SW 1271 (cell line): ENCODE data around the gene LLGL1.

Experiments used
- DNase-seq, 2 experiments: peaks; one replicate each; lab custom pipeline; 2025; lab: John Stamatoyannopoulos, UW

Gene LLGL1

DNA sequence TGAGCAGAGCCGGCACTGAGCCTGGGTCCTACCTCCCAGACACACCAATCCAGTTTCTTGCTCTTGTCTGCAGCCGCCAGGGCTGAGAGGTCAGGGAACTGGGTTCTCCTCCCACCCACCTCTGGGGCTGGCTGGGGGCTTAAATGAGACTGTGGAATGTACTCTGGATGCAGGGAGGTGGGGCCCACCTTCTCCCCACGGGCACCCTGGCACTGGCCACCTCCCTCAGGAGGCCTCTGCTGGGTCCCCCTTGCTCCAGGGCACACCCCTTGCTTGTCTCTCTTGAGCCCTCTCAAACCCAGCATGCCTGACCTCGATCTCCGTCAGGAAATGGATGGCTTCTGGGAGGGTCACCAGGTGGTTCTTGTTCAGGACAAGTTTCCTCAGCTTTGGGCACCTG, 26.7 kb downstream of the LLGL1 start:
- DNase-seq: no peak

DNA sequence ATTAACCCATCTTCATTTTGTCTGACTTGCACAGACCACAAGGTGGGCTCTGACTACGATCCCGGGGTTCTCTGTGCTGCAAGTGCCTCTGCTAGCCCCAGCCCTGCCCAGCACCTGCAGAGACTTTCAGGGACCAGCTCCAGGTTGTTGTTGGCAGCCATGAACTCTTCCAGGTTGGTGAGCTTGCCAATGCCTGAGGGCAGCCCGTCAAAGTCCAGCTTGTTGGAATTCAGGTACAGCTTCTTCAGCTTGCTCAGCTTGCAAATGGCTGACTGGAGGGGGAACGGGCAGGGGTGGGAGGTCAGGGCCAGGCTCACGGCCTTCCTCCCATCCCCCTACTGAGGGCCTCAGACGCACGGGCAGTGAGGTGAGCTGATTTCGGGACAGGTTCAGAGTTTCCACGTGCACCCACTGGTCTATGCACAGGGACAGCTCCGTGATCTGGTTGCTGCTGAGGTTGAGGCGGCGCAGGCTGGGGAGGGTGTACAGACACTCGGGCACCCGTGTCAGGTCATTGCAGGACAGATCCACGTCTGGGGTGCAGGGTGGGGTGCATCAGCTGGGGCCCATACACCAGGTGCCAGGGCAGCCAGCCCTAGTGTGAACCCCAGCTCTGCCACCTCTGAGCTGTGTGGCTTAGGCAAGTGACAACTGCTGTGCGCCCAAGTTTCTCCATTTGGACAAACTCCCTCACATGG, 27.9 kb downstream of the LLGL1 start:
- no peak for DNase-seq

DNA sequence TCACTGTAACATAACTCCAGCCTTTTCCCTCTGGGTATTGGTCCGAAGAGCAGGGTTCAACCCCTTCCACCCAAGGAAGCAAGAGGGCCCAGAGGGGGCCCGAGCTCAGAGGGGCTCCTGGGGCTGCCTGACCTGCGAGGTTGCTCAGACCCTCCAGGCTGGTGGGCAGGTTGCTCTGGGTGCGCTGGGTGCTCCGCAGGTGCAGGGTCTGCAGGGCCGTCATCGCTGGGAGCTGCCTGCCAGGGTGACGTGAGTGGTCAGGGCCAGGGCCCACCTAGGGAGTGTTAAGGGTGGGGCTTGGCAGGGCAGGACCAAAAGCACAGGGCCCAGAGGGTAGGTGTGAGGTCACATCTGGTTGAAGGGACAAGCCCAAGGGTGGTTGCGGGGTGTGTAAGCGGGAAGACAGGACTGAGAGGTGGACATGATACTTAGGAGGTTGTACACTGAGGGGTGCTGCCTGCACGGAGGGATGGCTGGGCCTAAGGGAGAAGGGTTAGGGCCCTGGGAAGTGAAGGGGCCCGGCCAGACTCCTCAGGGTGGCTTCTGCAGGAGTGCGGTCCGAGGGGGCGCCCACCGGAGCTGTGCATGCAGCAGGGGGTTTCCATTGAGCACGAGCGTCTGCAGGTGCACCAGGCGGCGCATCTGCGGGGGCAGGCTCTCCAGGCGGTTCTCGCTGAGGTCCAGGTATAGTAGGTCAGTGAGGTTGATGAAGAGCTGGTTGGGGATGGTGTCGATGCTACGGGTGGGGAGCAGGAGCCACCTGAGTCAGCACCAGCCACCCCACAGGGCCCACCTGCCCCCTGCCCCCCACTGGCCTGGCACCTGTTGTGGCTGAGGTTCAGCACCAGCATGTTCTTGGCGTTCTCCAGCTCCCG, 28.7 kb downstream of the LLGL1 start:
- DNase-seq: no peak

DNA sequence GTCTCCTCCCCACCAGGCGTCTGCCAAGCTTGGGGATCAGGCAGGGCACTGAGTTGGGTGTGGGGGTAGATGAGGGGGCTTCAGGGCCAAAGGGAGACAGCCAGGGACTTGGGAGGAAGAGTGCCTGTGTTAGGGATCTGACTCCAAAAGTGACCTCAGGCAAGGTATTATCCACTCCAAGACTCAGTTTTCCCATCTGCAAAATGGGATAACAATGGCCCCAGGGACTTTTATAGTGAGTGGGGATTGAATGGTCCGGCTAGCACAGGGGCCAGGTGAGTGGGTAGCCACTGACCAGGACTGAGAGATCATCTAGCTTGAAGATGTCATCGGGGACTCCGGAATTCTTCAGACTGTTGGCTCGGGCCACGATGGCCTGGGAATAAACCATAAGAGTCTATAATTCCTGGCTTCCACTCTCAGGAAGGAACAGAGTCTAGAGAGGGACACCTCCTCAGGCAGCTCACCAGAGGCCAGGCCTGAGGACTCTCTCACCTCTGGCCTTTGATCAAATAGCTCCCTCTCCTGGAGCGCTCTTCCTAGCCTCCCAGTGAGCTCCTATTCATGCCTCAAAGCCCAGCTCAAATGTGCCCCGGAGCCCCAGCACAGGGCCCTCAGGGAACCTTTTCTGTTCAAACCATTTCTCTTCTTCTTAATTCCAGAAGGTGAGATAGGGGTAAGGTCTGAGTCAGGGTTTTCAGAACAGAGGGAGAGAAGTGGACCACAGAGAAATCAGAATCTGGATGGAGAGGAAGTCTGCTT, 29.6 kb downstream of the LLGL1 start:
- no peak for DNase-seq

DNA sequence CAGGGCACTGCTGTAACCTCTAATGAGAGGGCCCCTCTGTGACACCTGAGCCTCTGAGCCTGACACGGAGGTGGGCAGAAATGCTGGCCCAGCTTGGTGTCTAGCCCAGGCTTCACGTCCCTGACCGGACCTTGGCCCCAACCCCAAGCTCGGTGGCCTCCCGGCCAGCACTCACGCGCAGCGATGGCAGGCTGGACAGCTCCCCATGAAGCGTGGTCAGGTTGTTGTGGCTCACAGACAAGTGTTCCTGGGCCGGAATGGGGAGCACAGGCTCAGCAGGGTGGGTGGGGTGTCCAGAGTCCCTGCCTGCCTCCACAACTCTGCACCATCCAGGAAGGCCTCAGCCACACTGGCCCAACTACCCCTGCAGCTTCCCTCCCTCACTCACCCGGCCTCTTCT, 30.9 kb downstream of the LLGL1 start:
- no peak for DNase-seq

DNA sequence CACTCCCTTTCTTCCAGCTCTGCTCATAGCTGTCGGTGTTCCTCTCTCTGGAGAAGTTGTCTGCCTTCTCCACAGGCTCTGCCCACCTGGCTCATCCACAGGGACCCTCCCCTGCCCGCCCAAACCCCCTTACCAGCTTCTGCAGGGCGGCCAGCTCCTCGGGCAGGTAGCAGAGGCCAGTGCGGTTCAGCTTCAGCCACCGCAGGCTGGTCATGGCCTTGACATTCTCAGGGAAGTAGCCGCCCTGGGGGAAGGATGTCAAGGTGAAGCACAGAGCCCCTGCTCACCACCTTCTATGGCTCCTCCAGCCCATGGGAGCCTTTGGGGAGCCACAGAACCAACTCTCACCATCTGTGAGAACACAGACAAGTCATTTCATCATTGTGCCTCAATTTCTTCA, 31.3 kb downstream of the LLGL1 start:
- no peak for DNase-seq

DNA sequence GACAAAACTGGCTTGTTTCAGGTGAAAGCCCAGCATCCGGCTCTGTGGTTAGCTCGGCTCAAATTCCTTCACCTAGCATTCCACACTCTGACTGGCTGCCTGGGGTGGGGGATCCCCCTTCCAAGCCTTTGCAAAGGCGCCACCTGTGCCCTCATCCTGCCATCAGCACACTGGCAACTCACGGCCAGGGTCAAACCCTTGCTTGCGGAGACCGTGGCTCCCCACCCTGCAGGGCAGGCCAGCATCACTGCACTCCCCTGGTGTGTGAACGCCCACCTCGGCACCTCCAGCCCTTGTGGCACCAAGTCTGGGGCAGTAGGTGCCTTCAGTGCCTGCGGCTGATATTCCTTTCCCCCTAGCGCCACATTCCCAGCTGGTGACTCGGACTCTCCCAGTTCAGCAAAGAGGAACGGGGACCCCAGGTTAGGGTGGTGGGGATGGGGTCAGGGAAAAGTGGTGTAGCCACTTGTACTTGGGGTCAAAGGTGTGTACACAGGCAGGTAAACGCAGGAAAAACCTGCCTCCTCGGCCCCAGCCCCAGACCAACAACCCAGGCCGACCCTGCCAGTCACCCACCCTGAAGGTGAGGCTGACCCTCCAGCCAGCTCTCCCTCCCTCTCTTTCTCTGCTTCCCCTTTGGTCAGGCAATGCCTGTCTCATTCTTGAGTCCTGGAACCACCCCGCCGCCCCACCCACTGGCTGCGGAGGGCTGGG, 32.0 kb downstream of the LLGL1 start:
- peak; percentile 50 to 65 for DNase-seq

DNA sequence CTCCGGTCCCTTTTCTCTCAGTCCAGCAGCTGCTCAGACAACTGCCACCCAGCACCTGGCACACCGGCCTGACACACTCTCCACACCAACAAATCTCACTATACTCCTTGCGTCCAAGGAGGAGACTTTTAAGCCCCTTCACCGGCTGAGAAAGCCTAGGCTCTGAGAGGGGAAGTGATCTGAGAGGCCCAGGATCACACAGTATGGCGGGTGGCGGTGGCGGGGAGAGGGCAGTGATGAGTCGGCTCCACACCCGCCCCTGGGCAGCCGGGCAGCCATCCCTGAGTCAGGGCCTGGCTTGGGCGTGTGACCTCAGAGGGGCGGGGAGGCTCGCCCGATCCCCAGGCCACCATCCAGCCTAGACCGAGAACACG, 32.5 kb downstream of the LLGL1 start:
- peak; percentile 75 to 89 for DNase-seq

DNA sequence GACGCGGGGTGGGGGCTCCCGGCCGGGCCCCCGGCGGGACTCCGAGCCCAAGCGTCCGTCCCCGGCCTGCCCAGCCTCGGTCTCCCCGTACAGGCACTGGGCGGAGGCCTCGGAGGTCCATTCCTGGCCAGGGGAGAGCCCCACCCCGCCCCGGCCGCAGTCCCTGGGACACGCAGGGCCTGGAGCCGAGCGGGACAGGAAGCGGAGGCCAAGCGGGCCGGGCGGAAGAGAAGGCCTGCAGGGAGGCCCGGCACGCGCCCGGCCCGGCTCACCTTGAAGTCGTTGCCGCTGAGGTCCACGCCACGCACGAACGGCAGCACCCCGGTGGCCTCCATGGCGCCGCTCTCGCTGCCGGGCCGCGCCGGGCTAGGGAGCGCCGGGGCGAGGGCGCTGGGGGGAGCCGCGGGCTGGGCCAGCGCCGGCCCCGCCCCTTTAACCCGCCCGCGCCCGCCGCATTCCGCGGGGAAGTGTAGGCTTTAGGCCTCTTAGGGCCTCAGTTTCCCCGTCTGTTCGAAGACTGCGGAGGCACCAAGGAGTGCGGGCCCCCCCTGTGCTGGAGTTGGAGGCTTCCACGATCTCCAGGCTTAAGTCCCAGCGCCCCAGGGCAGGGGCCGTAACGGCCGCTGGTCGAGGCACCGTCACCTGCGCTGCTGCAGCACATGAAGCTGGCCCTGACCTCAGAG, 33.1 kb downstream of the LLGL1 start, which contains the start of gene FLII:
FLII (minus strand) TSS at position 383 of the 683 bp plus-strand sequence; CDS start at position 335, 48 bp downstream.
- DNase-seq: peak in 1 of 2 experiments; percentile 77

DNA sequence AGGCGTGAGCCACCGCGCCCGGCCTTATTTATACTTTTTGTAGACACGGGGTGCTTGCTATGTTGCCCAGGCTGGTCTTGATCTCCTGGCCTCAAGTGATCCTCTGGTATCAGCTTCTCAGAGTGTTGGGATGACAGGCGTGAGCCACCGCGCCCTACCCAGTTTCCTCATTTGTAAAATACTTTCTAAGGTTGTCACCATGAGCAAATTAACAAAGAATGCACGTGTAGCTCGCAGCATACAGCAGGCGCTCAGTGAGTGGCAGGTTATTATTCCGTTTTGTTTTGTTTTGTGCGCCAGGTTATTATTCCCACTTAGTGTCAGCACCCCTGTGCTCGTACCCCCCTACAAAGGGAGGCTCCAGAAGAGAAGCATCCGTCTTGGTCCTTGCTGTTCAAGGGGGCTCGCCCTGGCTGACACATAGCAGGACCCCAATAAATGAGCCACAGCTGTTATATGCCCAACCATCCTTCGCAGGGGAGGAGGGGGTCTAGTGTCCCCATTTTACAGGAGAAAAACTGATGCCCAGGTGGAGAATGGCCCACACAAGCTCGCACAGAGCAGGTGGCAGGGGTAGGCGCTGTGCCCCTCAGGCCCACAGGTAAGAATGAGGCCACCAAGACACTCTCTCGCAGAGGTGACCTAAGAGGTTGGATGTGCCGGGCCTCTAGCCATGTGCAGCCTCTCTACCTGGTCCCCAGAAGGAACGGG, 34.3 kb downstream of the LLGL1 start:
- peak; percentile 84 to 88 for DNase-seq

DNA sequence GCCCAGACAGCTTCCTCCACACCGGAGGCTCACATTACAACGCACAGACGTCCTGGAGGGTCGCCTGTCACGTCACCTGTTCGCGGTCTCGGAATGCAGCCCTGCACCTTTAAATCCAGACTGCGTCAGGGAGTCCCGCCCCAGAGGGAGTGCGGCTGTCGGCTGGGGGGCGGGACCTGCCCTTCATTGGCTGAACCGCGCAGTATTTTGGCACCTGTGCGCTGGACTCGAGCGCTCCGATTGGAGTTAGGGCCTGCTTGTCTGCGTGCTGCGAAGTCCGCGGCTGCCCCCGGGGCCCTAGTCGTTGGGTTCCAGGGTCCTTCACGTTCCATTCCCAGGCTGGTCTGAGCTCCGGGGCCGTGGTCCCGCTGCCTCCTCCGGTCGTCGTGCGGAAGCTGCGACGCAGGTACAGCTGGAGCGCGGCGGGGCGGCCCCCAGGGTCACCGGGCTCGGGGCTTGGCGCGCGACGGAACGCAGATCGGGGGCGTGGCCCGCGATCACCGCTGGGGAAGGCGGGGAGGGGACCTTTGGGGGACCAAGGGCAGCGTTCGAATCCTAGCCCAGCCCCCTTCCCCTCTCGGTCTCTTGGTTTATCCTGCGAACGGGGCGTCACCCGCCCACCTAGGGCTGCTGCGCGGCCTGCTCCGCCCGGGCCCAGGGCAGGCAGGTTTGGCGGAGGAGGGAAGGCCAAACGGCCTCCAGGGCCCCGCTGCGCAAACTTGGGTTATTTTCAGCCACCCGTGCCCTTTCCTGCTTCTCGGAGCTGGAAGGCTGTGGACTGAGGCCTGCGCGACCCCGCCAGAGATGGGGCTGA, 35.1 kb downstream of the LLGL1 start, which contains the start of gene MIEF2:
MIEF2 (plus strand) TSS at position 331 of the 814 bp plus-strand sequence. CDS start 2,059 bp downstream, outside the sequence.
- peak; percentile 98 to 99 for DNase-seq

DNA sequence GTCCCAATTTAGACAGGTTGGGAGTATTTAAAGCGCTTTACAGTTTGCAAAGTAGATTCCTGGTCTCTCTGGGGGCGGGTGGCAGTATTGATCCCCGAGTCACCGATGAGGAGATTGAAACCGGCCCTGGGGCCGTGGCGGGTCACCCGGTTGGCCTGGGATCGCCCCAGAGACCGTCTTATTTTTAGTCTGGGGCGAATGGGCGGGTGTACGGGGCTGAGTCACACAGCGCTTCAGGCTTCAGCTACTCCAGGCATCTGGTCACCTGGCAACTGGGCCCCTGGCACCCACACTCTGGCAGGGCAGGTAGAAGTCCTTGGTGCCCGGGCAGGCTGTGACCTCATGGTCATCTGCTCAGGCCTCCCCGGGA, 35.7 kb downstream of the LLGL1 start:
- DNase-seq: peak in 1 of 2 experiments; percentile 62

DNA sequence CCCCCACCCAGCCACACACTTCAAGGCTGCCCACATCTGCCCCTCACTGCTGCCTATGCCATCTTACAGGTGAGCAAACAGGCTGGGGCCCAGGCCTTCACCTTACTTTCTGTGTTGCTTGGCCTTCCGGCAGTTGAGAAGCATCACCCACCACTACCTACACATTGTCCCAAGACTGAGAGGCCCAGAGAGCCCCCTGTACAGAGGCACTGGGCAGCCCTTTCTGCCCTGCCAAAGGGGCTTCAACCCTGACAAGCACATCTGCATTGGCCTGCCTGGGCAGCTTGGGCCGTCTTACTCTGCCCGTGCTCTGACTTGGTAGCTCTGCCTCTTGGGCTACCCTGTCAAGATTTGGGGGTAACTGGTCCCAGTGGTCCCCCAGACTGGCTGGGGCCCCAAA, 36.2 kb downstream of the LLGL1 start:
- DNase-seq: no peak

DNA sequence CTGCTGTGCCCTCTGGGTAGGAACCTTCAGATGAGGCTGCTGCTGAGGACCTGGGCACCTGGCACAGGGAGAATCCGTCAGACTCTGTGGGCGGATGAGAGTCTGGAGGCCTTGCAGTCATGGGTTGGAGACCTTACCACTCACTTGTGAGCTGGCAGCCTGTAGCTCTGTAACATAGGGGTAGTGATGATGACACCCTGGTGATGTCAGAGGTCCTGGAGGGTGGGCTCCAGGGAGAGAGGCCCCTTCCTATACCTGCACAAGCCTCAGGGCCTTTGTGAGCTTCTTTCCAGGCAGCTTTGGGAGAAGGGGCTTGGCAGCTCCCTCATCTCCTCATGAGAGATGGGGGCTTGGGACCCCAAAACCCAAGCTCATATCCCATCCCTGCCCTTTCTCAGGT, 36.7 kb downstream of the LLGL1 start:
- no peak for DNase-seq

DNA sequence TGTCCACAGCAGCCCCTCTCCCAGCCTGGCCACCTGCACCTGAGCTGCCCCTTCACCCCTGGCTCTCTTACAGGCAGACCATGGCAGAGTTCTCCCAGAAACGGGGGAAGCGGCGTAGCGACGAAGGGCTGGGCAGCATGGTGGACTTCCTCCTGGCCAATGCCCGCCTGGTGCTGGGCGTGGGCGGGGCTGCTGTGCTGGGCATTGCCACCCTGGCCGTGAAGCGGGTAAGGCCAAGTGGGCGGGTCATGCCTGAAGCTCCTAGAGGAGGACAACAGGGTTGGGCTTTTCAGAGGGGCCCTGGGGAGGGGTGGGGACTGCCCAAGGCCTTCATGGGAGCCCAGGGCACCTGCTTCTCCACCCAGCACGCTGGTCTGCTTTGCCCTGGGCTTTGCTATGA, 37.2 kb downstream of the LLGL1 start:
- no peak for DNase-seq

DNA sequence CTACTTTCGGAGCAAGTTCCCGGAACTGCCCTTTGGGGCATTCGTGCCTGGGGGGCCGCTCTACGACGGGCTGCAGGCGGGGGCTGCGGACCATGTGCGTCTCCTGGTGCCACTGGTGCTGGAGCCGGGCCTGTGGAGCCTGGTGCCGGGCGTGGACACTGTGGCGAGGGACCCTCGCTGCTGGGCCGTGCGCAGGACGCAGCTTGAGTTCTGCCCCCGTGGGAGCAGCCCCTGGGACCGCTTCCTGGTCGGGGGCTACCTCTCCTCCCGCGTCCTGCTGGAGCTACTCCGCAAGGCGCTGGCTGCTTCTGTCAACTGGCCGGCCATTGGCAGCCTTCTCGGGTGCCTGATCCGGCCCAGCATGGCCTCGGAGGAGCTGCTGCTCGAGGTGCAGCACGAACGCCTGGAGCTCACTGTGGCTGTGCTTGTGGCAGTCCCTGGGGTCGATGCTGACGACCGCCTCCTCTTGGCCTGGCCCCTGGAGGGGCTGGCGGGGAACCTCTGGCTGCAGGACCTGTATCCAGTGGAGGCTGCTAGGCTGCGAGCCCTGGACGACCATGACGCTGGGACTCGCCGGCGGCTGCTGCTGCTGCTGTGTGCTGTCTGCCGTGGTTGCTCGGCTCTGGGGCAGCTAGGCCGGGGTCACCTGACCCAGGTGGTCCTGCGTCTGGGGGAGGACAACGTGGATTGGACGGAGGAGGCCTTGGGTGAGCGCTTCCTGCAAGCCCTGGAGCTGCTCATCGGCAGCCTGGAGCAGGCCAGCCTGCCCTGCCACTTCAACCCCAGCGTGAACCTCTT, 38.6 kb downstream of the LLGL1 start:
- DNase-seq: no peak

DNA sequence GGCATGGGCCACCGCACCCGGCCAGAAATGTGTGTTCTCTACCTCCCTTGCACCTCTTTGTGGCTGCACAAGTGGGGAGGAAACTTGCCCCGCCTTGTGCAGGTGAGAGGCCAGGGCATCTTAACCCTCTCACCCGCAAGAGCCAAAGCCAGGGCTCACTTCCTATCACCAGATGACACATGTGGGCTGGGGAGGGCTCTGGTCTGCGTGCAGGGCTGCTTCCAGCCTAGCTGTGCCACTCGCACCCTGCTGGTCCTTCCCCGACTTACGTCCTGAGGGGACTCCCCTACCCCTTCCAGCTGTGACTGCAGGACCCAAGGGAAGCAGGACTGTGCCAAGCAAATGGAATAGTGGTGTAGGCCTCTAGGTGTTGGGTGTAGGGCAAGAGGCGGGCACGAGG, 41.9 kb downstream of the LLGL1 start:
- DNase-seq: no peak

DNA sequence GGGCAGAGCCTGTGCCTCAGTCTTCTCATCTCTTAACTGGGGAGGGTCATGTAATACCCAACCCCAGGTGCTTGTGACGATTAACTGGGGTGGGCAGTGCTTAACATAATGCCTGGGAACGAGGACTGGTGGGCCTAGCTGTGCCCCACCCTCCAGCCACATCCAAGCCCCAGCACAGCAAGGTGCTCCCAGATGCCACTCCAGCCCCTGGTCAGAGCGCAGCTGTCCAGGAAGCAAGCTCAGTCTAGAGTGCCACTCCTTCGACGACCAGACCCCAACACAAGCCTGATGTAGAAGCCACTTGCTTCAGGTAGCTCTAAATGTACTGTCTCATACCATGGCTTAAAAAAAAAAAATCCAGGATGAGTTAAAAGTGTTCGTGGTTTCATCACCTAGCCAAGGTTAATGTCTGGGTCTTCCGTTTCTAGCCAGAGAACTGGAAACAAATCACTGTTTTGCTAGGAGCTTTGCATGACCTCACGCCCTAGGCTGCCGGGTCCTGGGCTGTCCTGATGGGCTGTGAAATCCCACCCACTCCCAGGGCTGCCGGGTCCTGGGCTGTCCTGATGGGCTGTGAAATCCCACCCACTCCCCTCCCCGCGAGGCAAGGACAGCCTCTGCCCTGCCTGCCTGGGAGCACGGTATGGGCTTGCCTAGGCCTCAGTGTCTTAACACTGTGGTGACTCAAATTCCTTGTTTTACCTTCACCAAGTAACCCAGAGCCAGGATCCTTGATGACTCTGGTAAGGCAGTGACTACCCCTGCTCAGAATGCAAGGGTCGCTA, 42.7 kb downstream of the LLGL1 start:
- DNase-seq: no peak
